Cardiac atrium fibroblast (primary cell): ENCODE measurements around the gene SEPTIN7. TPM values are rescaled to one million over a fixed set of nuclear protein-coding genes. Genes with fewer than 3 reads are reported as not detected.

Experiments
- total RNA-seq: library from RNA; depleted of rRNA; stranded (reverse); fragments of >200 nt; gene quantifications from 2 replicates; pipeline ENCODE4 v1.2.3, GENCODE V29; 2015

SEPTIN7 gene
- 253 and 284 TPM in 2 replicates for total RNA-seq

DNA sequence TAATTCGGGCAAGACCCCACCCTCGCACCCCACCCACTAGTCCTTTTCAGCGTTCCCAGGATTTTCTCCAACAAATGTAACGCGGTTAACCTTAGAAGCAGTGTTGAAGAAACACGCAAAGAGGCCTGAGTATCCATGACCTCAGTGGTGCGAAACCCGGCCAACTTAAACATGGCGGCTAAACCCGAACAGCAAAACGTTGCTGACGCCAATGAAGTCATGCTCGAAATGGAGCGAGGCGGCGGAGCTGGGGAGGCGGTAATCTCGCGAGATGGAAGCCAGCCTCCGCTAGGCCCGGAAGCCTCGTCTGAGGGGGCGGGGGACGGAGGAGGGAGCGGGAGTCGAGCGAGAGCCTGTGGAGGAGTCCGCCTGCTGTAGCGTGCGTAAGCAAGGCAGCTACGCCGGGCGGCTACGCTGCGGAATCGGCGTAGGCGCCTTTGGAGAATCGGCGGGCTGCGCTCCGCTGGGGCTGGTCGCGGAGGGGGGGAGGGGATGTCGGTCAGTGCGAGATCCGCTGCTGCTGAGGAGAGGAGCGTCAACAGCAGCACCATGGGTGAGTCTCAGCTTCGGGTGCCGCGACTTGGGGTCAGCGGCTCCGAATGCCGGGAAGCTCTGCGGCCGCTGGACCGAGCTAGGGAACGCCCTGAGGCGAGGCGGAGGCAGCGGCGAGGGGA, at the start of gene SEPTIN7:
Gene SEPTIN7, plus strand, starts transcription at position 340 of the 674 bp plus-strand sequence. Its CDS starts 153 bp downstream, at position 493.

Other genes starting within 250 kb of the SEPTIN7 start
- gene HERPUD2, start 105.9 kb upstream of the SEPTIN7 start, total RNA-seq: 21.5 and 25.6 TPM in 2 replicates